GM12872 (cell line): Measurements from ENCODE around the gene C19orf47.

Experiments used
- CTCF ChIP-seq: IDR thresholded peaks from 3 replicates; pipeline ENCODE4 v1.5.1; 2011; ENCODE audit warnings: low read depth, mild to moderate bottlenecking, low read length, moderate library complexity; ENCODE audit not compliant: insufficient read depth

The C19orf47 gene

GRCh38 chr19:40281381-40282208 lies 66.6 kb downstream of the C19orf47 start:
- no peak for TF ChIP-seq CTCF

- TF ChIP-seq CTCF, result no peak
Measured at GRCh38 chr19:40280608-40281221, 67.5 kb downstream of the C19orf47 start.

- TF ChIP-seq CTCF, result no peak
Measured at GRCh38 chr19:40279761-40280607, 68.2 kb downstream of the C19orf47 start.

GRCh38 chr19:40279120-40279551 lies 69.1 kb downstream of the C19orf47 start:
- no peak for TF ChIP-seq CTCF

- TF ChIP-seq CTCF, result no peak
Measured at GRCh38 chr19:40278361-40279035, 69.7 kb downstream of the C19orf47 start.

- no peak for TF ChIP-seq CTCF
Measured at GRCh38 chr19:40277356-40278059, 70.7 kb downstream of the C19orf47 start.
